GM19397 (cell line): ENCODE data around the gene VAV3.
"Not testable (repeated sequence)": the region's sequence is repeated elsewhere in the genome, so short reads cannot be mapped to it uniquely, and the experiment has no call there.

Experiments
- ATAC-seq: cut with Tn5 transposase; IDR thresholded peaks from one replicate; pipeline ENCODE4 v1.9.1; 2021; ENCODE audit warnings: mild to moderate bottlenecking, moderate library complexity; ENCODE audit not compliant: unreplicated experiment

VAV3 gene

GRCh38 chr1:107965110-107965991 lies at the start of gene VAV3:
VAV3 (minus strand) TSS chr1:107965180; CDS start chr1:107964869, 311 bp downstream.
- no peak for ATAC-seq

DNA sequence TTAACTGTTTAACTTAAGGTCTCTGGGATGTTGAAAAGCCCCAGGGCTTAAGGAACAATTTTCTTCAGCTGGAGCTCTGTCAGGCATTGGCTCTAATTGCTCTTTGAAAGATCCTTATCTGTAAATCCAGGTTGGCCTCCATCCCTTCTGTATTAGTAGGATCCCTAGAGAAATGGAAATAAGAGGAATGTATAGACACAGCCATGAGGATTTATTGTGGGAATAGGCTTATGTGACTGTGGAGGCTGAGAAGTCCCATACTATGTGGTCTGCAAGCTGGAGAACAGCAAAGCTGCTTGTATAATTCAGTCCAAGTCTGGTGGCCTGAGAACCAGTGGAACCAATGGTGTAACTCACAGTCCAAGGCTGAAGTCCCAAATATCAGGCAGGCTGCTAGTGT lies 47.6 kb upstream of the VAV3 start:
- ATAC-seq, result no peak

DNA sequence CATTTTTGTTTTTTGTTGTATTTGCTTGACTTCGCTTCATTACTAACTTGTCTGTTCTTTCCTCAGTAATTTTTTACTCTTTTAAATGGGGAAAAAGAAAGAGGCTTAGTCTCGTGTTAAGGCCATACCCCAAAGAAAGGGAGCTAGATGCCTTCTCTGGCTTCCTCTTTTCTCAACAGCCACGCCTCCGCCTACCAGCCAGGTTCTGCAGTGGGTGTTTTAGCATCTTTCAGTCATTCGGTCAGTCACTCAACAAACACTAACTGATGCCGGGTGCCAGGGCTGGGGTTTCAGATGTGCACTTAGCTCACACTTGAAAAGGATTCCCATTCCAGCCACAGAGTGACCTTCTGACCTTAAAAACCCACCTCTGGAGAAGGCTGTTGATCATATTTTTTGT lies 46.3 kb upstream of the VAV3 start:
- no peak for ATAC-seq

- ATAC-seq, result no peak
Observed at GRCh38 chr1:108010581-108010980, 45.6 kb upstream of the VAV3 start.

GRCh38 chr1:108009603-108010195 lies 44.7 kb upstream of the VAV3 start:
- ATAC-seq, result no peak

GRCh38 chr1:108007531-108007930 lies 42.6 kb upstream of the VAV3 start:
- no peak for ATAC-seq

GRCh38 chr1:108007070-108007469 lies 42.1 kb upstream of the VAV3 start:
- ATAC-seq, result no peak

DNA sequence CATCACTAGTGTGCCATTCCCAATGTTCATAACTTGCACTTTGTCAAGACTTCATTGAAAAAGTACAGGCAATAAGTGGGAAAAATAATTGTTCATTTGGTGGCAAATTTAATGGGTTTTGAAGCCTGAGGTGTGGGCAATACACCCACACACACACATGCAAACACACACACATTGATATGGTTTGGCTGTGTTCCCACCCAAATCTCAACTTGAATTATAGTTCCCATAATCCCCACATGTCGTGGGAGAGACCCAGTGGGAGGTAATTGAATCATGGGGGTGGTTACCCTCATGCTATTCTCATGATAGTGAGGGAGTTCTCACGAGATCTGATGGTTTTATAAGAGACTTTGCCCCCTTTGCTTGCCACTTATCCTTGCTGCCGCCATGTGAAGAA lies 39.9 kb upstream of the VAV3 start:
- not testable (repeated sequence) for ATAC-seq

- no peak for ATAC-seq
Observed at GRCh38 chr1:108000620-108001111, 35.7 kb upstream of the VAV3 start.

GRCh38 chr1:108000184-108000583 lies 35.2 kb upstream of the VAV3 start:
- ATAC-seq, result no peak

DNA sequence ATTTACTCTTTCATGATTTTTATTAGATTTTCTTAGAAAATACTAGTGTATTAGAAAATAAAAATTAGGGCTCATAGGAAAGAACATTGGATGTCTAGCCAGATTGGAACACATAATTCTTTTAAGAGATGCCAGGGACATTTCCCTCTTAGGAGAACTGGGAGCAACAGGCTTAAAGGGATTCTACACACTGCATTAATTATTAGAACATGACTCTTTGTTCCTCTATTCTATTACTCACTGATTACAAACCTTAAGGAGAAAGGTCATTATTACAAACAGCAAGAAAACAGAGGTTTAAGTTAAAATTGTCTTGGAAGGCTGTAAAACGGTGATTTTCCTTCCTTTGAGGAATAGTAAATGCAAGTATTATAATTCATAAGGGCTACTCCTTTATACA lies 32.9 kb upstream of the VAV3 start:
- ATAC-seq, result no peak

GRCh38 chr1:107993920-107994319 lies 28.9 kb upstream of the VAV3 start:
- no peak for ATAC-seq

GRCh38 chr1:107992347-107992746 lies 27.4 kb upstream of the VAV3 start:
- ATAC-seq, result no peak

DNA sequence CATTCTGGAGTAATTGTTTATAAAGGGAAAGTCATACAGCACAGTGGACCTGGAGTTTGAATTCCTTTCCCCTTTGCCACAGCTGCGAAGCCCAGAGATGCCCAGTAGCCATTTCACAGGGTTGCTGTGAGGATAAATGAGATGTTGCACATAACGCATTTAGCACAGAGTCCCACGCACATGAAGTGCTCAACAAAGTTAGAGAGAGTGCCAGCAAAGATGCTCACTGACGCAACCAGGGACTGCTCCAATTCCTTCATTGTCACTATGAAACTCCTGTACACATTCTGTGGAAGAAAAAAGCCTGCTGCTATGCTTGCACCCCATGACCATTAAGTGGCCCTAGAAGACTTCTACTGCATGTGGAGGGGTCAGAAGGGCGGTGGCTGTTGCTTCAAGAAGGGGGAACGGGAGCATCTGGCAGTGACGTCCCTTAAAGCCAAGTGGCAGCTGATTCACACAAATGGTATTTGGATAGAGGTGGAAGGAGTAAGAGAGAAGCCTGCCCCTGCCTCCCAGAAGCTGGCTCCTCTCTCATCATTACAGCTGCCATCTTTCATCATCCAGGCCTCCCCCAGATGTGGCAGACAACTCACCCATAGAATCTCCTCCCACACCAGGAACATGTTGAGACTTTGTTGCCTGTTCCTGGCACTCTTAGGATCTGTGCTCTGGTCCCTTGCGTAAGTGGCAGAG lies 26.5 kb upstream of the VAV3 start:
- ATAC-seq, result no peak

- ATAC-seq, result no peak
Observed at GRCh38 chr1:107990606-107991005, 25.6 kb upstream of the VAV3 start.

- no peak for ATAC-seq
Observed at GRCh38 chr1:107981277-107981676, 16.3 kb upstream of the VAV3 start.

GRCh38 chr1:107979926-107980325 lies 14.9 kb upstream of the VAV3 start:
- ATAC-seq, result no peak

DNA sequence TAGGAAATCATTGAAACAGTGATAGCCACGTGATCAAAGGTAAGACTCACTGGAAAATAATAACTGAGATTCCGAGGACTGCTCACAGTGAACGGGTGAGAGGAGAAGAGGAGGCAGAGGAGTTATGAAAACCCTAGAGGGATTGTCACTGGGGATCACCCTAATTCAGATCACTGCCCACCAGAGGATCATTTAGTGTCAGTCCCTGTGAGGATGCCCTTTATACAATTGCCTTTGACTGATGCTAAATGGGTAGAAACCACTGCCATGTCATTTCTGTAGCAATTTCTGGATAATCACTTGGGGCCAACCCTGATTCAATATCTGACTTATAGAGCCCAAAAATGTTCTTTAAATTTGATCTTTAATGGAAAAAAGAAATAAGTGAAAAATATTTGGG lies 14.1 kb upstream of the VAV3 start:
- ATAC-seq, result no peak

DNA sequence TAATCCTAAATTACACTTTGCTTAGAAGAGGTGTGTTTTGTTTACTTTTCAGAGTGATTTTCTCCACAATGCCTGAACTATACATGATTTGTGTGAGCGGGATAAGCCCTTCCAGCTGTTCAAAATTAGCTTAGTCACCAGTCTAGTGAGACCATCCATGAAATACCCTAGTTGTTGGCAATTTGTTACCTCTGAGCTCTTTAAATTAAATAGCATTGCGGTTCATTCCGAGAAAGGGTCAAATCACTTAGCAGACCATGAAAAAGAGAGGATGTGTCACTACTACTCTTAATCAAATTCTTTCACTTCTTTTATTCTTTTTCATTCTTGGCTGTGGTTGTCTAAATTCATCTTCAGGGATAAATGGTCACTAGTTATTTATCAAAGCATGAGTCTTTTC lies 11.9 kb upstream of the VAV3 start:
- no peak for ATAC-seq

- ATAC-seq, result no peak
Observed at GRCh38 chr1:107976431-107976830, 11.5 kb upstream of the VAV3 start.

DNA sequence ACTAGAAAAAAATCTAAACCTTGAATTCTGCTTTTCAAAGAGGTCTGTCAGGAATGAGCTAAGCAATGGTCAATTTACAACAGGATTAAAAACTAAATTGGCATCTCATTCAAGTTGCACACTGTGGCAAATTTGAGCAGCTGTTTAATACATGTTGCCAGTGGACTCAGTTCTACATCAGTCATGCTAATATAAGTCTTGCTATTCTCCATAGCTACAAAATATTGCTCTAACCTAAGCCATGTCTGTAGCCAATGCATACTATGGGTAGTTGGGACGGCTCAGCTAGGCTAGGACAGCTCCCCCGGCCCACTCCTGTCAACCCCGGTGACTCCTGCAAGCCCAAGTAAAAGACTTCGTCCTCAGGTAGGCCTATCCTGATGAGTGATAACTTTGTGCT lies 10.9 kb upstream of the VAV3 start:
- no peak for ATAC-seq

- ATAC-seq, result no peak
Observed at GRCh38 chr1:107974090-107974489, 9.1 kb upstream of the VAV3 start.
